T-helper 22 cell (primary cell): ENCODE results near the gene PCSK5.

Experiments used
- DNase-seq: peaks from one replicate; pipeline ENCODE4 v3.0.0-alpha.2; 2020; ENCODE audit warnings: low read depth

The PCSK5 gene

DNA sequence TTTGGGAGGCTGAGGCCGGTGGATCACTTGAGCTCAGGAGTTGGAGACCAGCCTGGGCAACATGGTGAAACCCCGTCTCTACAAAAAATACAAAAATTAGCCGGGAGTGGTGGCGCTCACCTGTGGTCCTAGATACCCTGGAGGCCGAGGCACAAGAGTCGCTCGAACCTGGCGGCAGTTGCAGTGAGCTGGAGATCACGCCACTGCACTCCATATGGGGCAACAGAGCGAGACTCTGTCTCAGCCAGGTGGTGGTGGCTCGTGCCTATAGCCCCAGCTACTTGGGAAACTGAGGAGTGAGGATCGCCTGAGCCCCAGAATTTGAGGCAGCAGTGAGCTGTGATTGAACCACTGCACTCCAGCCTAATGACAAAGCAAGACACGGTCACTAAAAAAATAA, 506.1 kb downstream of the PCSK5 start:
- DNase-seq, result no peak

DNA sequence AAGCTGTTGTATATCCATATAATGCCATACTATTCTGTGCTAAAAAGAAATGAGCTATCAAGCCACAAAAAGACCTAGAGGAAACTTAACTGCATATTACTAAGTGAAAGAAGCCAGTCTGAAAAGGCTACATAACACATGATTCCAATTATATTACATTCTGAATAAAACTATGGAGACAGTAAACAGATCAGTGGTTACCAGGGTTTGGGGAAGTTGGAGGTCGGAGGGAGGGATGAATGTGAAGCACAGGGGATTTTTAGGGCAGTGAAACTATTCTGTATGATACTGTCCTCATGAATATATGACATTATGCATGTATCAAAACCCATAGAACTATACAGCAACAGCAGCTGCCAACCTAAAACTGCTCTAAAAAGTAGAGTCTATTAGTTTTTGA, 509.4 kb downstream of the PCSK5 start:
- DNase-seq, result no peak

DNA sequence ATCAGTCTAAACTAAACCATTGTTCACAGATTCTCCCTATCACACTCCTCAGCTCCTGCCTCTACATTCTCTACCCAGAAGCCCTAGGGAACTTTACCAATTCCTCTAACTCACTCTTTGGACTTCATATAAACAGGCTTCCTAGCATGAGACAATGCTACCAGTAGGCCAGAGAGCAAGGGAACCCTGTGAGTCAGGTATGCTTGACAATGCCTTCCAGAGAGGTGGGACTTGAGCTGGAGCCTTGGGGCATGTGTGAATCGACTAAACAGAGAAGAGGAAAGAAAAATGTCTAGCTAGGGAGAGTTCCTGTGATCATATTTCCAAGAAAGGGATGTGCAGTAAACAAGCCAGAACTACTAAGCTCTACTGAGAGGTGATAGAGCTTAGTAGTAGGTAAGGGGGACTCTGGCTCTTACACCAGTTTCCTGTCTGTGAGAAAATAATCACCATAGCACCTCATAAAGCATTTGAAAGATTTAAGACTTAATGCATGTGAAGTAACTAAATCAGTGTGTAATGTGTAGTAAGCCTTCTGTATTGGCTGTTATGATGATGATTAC, 510.1 kb downstream of the PCSK5 start:
- no peak for DNase-seq

DNA sequence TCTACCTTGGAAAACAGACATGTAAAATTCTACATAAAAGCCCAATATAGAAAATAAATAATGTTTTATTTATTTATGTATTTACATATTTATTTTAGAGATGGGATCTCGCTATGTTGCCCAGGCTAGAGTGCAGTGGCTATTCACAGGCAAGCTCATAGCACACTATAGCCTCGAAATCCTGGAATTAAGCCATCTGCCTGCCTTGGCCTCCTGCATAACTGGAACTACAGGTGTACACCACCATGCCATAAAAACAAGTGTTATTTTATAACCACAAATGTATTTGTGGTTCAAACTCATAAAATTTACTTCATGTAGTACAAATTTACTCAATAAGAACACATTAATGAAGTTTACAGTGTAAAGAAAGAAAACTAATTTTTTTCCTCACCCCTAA, 510.7 kb downstream of the PCSK5 start:
- no peak for DNase-seq

DNA sequence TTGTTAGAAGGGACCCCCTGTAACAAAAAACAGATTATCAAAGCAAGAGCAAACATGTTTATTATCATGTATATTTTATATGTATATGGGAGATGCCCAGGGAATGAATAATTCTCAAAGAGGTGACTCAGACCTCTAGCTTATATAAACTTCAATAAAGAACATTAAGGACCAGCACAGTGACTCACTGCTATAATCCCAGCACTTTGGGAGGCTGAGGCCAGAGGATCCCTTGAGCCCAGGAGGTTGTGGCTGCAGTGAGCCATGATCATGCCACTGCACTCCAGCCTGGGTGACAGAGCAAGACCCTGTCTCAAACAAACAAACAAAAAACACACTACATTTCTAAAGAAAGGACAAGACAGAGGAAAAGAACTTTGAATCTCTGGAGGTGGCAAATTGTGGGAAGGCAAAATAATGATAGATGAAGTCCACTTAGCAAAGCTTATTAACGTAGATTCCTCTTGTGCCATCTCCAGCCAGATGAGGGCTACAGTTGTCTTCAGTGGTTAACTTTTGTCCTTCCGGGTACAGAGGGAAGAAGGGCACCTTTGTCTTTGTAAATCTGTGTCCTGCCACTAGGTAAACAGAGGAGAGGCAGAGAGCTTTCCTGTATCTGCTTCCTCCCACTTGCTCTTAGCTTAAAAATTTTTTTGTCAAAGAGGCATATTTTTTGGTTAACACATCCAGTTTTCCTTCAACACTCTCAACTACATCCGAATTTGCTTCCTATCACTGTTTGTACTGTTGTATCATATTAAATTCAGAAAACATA, 511.3 kb downstream of the PCSK5 start:
- no peak for DNase-seq

DNA sequence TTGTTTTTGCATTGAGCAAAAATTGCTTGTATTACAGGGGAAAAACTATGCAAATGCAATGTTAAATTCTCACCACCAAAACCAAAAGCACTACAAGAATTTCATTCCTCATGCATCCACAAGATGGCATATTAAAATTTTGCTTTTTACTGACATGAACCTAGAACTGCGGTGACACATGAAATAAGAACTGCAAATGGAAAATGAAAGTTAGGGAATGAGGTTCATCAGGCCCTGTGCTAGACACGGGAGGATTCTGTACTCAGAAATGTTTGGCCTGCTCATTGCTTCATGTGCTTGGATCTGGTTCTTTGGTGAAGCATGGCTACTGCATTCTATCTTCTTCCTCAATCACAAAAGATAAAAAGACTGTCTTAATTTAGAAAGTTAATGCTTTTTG, 512.9 kb downstream of the PCSK5 start:
- DNase-seq, result no peak

DNA sequence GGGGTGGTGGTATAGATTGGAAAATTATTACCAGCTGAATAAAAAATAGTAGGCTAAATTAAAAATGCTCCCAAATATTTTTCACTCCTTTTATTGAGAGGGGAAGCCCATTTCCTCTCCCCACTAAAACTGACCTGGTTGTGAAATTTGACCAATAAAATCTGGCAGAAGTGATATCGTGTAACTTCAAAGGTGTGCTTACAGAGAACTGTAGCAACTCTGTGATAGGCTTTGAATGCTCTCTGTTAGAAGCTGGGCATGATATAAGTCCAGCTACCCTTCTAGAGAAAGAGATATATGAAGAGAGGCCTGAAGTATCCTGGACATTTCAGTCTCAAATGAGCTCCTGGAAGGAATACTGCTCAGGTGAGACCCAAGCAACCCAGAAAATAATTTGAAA, 513.9 kb downstream of the PCSK5 start:
- no peak for DNase-seq

DNA sequence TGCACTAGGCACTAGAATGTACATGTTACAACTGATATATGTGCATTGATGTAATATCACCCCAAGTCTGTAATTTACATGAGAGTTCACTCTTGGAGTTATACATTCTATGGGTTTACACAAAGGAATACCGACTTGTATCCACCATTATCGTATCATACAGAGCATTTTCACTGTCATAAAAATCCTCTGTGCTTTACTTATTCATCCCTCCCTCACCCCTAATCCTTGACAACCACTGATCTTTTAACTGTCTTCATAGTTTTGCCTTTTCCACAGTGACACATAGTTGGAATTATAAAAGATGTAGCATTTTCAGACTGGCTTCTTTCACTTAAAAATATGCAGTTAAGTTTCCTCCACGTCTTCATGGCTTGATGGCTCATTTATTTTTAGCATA, 514.9 kb downstream of the PCSK5 start:
- DNase-seq, result no peak

DNA sequence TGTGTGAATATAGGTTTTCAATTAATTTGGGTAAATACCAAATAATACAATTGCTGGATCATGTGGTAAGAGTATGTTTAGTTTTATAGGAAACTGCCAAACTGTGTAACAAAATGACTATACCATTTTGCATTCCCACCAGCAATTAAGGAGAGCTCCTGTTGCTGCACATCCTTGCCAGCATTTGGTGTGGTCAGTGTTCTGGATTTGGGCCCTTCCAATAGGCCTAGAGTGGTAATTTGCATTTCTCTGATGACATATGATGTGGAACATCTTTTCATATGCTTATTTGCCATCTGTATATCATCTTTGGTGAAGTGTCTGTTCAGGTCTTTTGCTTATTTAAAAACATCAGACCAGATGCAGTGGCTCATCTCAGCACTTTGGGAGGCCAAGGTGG, 515.4 kb downstream of the PCSK5 start:
- DNase-seq, result no peak
